Neural cell (in vitro differentiated cells): Measurements from ENCODE around the gene CSNK2A3.

ENCODE experiments used
- EP300 ChIP-seq: fragments of 450-650 bp; conservative IDR thresholded peaks from 2 replicates; pipeline ENCODE4 v1.6.1; 2014; ENCODE audit warnings: antibody characterized with exemption, mild to moderate bottlenecking, moderate library complexity; ENCODE audit not compliant: poor library complexity, severe bottlenecking
- POLR2AphosphoS5 ChIP-seq: IDR thresholded peaks from 2 replicates; pipeline ENCODE4 v1.6.1; 2012
- RAD21 ChIP-seq: fragments of 450-650 bp; conservative IDR thresholded peaks from 2 replicates; pipeline ENCODE4 v1.6.1; 2014; ENCODE audit warnings: antibody characterized with exemption, mild to moderate bottlenecking, moderate library complexity
- SMC3 ChIP-seq: fragments of 450-650 bp; conservative IDR thresholded peaks from 2 replicates; pipeline ENCODE4 v1.6.1; 2014; ENCODE audit warnings: antibody characterized with exemption, mild to moderate bottlenecking, moderate library complexity; ENCODE audit not compliant: poor library complexity
- TAF1 ChIP-seq: IDR thresholded peaks from 2 replicates; pipeline ENCODE4 v1.6.1; 2012; ENCODE audit warnings: low read depth
- TF ChIP-seq, protein P1 (sequence below): IDR thresholded peaks from 2 replicates; pipeline ENCODE4 v1.6.1; 2012; ENCODE audit warnings: borderline replicate concordance
- TF ChIP-seq, protein P2 (sequence below): fragments of 450-650 bp; IDR thresholded peaks from 2 replicates; pipeline ENCODE4 v1.5.1; 2014; ENCODE audit warnings: antibody characterized with exemption, mild to moderate bottlenecking, moderate library complexity; ENCODE audit not compliant: poor library complexity, severe bottlenecking

DNA sequence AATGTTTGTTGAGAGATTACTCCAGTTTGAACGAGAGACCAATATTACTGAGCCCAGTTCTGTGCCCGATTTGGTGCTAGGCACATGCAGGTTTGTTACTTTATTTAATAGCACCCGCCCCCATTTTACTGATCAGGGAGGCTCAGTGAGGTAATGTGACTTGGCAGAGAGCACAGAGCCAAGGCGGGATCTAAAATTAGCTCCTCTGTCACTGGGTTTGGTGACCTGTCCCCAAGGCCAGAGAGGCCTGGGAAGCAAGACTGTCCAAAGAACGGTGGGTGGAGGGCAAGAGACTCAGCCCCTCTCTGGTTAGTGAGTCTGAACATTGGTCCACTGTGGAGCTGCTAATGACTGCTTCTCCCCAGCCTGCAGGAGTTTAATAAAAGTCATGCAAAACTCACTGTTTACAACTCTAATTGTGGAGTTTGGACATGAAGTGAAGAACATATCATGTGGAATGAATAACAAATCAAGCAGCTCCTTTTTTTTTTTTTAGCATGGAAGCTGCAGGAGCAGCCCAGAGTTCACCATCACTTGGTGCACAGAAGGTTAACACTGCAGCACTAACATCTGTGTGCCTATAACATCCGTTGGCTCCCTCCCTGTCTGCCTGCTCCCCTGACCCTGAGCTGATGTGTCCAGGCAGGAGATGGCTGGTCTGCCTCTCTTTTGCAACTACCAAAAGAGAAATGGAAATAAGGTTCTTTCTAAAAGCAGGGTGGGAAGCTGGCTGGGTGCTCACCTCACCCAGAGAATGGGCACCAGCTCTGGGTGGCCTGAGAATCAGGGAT is 39.0 kb downstream of the CSNK2A3 start:
- TF ChIP-seq, protein P1, sequence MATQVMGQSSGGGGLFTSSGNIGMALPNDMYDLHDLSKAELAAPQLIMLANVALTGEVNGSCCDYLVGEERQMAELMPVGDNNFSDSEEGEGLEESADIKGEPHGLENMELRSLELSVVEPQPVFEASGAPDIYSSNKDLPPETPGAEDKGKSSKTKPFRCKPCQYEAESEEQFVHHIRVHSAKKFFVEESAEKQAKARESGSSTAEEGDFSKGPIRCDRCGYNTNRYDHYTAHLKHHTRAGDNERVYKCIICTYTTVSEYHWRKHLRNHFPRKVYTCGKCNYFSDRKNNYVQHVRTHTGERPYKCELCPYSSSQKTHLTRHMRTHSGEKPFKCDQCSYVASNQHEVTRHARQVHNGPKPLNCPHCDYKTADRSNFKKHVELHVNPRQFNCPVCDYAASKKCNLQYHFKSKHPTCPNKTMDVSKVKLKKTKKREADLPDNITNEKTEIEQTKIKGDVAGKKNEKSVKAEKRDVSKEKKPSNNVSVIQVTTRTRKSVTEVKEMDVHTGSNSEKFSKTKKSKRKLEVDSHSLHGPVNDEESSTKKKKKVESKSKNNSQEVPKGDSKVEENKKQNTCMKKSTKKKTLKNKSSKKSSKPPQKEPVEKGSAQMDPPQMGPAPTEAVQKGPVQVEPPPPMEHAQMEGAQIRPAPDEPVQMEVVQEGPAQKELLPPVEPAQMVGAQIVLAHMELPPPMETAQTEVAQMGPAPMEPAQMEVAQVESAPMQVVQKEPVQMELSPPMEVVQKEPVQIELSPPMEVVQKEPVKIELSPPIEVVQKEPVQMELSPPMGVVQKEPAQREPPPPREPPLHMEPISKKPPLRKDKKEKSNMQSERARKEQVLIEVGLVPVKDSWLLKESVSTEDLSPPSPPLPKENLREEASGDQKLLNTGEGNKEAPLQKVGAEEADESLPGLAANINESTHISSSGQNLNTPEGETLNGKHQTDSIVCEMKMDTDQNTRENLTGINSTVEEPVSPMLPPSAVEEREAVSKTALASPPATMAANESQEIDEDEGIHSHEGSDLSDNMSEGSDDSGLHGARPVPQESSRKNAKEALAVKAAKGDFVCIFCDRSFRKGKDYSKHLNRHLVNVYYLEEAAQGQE: no peak
- TF ChIP-seq, protein P2, sequence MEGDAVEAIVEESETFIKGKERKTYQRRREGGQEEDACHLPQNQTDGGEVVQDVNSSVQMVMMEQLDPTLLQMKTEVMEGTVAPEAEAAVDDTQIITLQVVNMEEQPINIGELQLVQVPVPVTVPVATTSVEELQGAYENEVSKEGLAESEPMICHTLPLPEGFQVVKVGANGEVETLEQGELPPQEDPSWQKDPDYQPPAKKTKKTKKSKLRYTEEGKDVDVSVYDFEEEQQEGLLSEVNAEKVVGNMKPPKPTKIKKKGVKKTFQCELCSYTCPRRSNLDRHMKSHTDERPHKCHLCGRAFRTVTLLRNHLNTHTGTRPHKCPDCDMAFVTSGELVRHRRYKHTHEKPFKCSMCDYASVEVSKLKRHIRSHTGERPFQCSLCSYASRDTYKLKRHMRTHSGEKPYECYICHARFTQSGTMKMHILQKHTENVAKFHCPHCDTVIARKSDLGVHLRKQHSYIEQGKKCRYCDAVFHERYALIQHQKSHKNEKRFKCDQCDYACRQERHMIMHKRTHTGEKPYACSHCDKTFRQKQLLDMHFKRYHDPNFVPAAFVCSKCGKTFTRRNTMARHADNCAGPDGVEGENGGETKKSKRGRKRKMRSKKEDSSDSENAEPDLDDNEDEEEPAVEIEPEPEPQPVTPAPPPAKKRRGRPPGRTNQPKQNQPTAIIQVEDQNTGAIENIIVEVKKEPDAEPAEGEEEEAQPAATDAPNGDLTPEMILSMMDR: no peak
- TF ChIP-seq EP300 (no peak), TAF1 (no peak), POLR2AphosphoS5 (no peak), SMC3 (no peak), RAD21 (no peak)
